HL-60/S4 treated with phorbol 12-myristate 13-acetate at 8.2 ng/mL for 4 days and 3 days (cell line): Measurements from ENCODE around the gene CPE.
"Not testable (repeated sequence)": the region's sequence is repeated elsewhere in the genome, so short reads cannot be mapped to it uniquely, and the experiment has no call there.

Experiments used
- in situ Hi-C: fragments of 300-500 bp; cut with MboI; formaldehyde crosslinking; loops from 2 replicates; pipeline ENCODE4 v1.15.0; 2022; ENCODE audit warnings: low sequenced_read_pairs

The CPE gene

GRCh38 chr4:165457793-165458192, 79.0 kb downstream of the CPE start:
- in situ Hi-C loops: no loop called here

GRCh38 chr4:165458471-165458870, 79.7 kb downstream of the CPE start:
- in situ Hi-C loops: no loop called here

- in situ Hi-C loops: loop anchor here (10.0 kb wide), 1 partner anchor 326 kb away; no protein-coding TSS in a partner anchor
Measured at GRCh38 chr4:165461159-165461821, 82.5 kb downstream of the CPE start.

- in situ Hi-C loops: loop anchor here (10.0 kb wide), 1 partner anchor 327 kb away; no protein-coding TSS in a partner anchor
Measured at GRCh38 chr4:165462009-165462408, 83.2 kb downstream of the CPE start.

GRCh38 chr4:165464376-165464775, 85.6 kb downstream of the CPE start:
- in situ Hi-C loops: loop anchor here (10.0 kb wide), 1 partner anchor 330 kb away; no protein-coding TSS in a partner anchor

GRCh38 chr4:165464813-165465381, 86.1 kb downstream of the CPE start:
- in situ Hi-C loops: loop anchor here (10.0 kb wide), 1 partner anchor 330 kb away; no protein-coding TSS in a partner anchor

GRCh38 chr4:165470009-165470408, 91.2 kb downstream of the CPE start:
- in situ Hi-C loops: no loop called here

GRCh38 chr4:165472943-165473676, 94.3 kb downstream of the CPE start:
- in situ Hi-C loops: no loop called here

GRCh38 chr4:165474784-165475705, 96.2 kb downstream of the CPE start:
- in situ Hi-C loops: no loop called here

- in situ Hi-C loops: no loop called here
Measured at GRCh38 chr4:165475706-165476070, 96.9 kb downstream of the CPE start.

GRCh38 chr4:165476214-165477098, 97.6 kb downstream of the CPE start:
- in situ Hi-C loops: no loop called here

GRCh38 chr4:165477799-165478198, 99.0 kb downstream of the CPE start:
- in situ Hi-C loops: no loop called here

GRCh38 chr4:165478260-165478659, 99.5 kb downstream of the CPE start:
- in situ Hi-C loops: no loop called here

- in situ Hi-C loops: no loop called here
Measured at GRCh38 chr4:165481053-165481835, 102.4 kb downstream of the CPE start.

GRCh38 chr4:165489786-165490185, 111.0 kb downstream of the CPE start:
- in situ Hi-C loops: no loop called here

- in situ Hi-C loops: not testable (repeated sequence)
Measured at GRCh38 chr4:165492583-165492982, 113.8 kb downstream of the CPE start.

GRCh38 chr4:165493359-165493758, 114.6 kb downstream of the CPE start:
- in situ Hi-C loops: no loop called here

GRCh38 chr4:165502916-165503907, 124.4 kb downstream of the CPE start:
- in situ Hi-C loops: no loop called here
